Stimulated activated CD8-positive, alpha-beta memory T cell treated with anti-CD3 and anti-CD28 coated beads, Interleukin-15, amount 100 ng/mL, for 48 hours (primary cell): ENCODE measurements around the gene GJB3.

Experiments used
- DNase-seq, 2 donors: peaks; one replicate each; pipeline ENCODE4 v3.0.0-alpha.2; 2020; ENCODE audit warnings: low read depth in 2 of 2

GJB3 gene

GRCh38 chr1:34822202-34822601 lies 41.2 kb downstream of the GJB3 start:
- DNase-seq, result no peak

- DNase-seq, result no peak
Measured at GRCh38 chr1:34824817-34825454, 43.9 kb downstream of the GJB3 start.

- DNase-seq, result no peak
Measured at GRCh38 chr1:34825455-34826091, 44.6 kb downstream of the GJB3 start.

- no peak for DNase-seq
Measured at GRCh38 chr1:34827341-34827941, 46.4 kb downstream of the GJB3 start.

GRCh38 chr1:34828611-34829010 lies 47.6 kb downstream of the GJB3 start:
- no peak for DNase-seq

- no peak for DNase-seq
Measured at GRCh38 chr1:34829250-34829649, 48.2 kb downstream of the GJB3 start.

- DNase-seq, result no peak
Measured at GRCh38 chr1:34831721-34832246, 50.8 kb downstream of the GJB3 start.

- DNase-seq, result no peak
Measured at GRCh38 chr1:34833711-34834110, 52.7 kb downstream of the GJB3 start.
